HL-60 (cell line): ENCODE measurements around the gene WDR45B.

Experiments
- DNase-seq, 2 experiments: peaks; one replicate each; pipeline ENCODE4 v3.0.0-alpha.2; 2010 to 2020; ENCODE audit warnings: low read depth in 1 of 2, low spot score in 1 of 2
- H3K27ac ChIP-seq: fragments of 250-450 bp; sonication (Bioruptor Pico); replicated peaks from 2 replicates; pipeline ENCODE4 v1.5.1; 2020; ENCODE audit warnings: mild to moderate bottlenecking, moderate library complexity
- H3K27me3 ChIP-seq: fragments of 250-450 bp; sonication (Bioruptor Pico); 2 replicates; pipeline ENCODE4 v1.5.1; 2021; ENCODE audit warnings: mild to moderate bottlenecking, moderate library complexity; ENCODE audit not compliant: insufficient read depth, poor library complexity, severe bottlenecking
- H3K4me3 ChIP-seq: replicated peaks from 2 replicates; pipeline ENCODE4 v1.5.1; 2011; ENCODE audit warnings: mild to moderate bottlenecking, control low read depth, low read length; ENCODE audit not compliant: insufficient read depth
- GABPA ChIP-seq: IDR thresholded peaks from 2 replicates; pipeline ENCODE4 v1.6.1; 2012; ENCODE audit warnings: low read depth
- POLR2AphosphoS5 ChIP-seq: IDR thresholded peaks from 2 replicates; pipeline ENCODE4 v1.6.1; 2012; ENCODE audit warnings: low read depth
- REST ChIP-seq: IDR thresholded peaks from 2 replicates; pipeline ENCODE4 v1.6.1; 2012; ENCODE audit warnings: low read depth; ENCODE audit not compliant: insufficient replicate concordance
- SPI1 ChIP-seq: IDR thresholded peaks from 2 replicates; pipeline ENCODE4 v1.6.1; 2012; ENCODE audit warnings: low read depth, mild to moderate bottlenecking, borderline replicate concordance
- TF ChIP-seq, protein P1 (sequence below): IDR thresholded peaks from one replicate; pipeline ENCODE4 v1.5.1; 2011; ENCODE audit warnings: low read length, control low read depth, inconsistent platforms; ENCODE audit not compliant: insufficient read depth

WDR45B gene

GRCh38 chr17:82616021-82616711 is 32.1 kb downstream of the WDR45B start:
- TF ChIP-seq GABPA (no peak), SPI1 (no peak), POLR2AphosphoS5 (no peak), REST (no peak)
- TF ChIP-seq, protein P1, sequence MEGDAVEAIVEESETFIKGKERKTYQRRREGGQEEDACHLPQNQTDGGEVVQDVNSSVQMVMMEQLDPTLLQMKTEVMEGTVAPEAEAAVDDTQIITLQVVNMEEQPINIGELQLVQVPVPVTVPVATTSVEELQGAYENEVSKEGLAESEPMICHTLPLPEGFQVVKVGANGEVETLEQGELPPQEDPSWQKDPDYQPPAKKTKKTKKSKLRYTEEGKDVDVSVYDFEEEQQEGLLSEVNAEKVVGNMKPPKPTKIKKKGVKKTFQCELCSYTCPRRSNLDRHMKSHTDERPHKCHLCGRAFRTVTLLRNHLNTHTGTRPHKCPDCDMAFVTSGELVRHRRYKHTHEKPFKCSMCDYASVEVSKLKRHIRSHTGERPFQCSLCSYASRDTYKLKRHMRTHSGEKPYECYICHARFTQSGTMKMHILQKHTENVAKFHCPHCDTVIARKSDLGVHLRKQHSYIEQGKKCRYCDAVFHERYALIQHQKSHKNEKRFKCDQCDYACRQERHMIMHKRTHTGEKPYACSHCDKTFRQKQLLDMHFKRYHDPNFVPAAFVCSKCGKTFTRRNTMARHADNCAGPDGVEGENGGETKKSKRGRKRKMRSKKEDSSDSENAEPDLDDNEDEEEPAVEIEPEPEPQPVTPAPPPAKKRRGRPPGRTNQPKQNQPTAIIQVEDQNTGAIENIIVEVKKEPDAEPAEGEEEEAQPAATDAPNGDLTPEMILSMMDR = no peak
- H3K27me3 ChIP-seq = no peaks in the 10 kb centered on the region
- H3K27ac ChIP-seq = no peak overlapping the region
- no peak for DNase-seq
- no peak overlapping the region for H3K4me3 ChIP-seq

GRCh38 chr17:82615084-82616020 is 32.9 kb downstream of the WDR45B start:
- no peak for DNase-seq
- H3K4me3 ChIP-seq = no peak overlapping the region
- TF ChIP-seq POLR2AphosphoS5 = no peak
- TF ChIP-seq, protein P1 = no peak
- no peak for TF ChIP-seq GABPA
- no peak for TF ChIP-seq SPI1
- no peak for TF ChIP-seq REST
- H3K27ac ChIP-seq = no peak overlapping the region
- H3K27me3 ChIP-seq = no peaks in the 10 kb centered on the region

DNA sequence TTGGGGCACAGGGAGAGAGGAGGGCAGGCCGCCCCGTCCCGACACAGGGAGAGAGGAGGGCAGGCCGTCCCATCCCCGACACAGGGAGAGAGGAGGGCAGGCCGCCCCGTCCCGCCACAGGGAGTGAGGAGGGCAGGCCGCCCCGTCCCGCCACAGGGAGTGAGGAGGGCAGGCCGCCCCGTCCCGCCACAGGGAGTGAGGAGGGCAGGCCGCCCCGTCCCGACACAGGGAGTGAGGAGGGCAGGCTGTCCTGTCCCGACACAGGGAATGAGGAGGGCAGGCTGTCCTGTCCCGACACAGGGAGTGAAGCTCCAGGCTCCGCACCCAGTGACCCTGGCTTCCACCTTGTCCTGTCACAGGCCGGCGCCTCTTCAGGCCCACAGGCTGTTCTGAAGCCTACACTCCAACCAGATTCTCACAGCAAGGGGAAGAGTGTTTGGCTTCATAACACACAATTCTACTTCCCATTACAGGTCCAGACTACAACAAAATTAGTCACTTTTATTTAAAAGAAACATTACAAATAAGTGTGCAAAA is 34.1 kb downstream of the WDR45B start:
- no peak for DNase-seq
- TF ChIP-seq POLR2AphosphoS5 (no peak), REST (no peak), GABPA (no peak), SPI1 (no peak)
- TF ChIP-seq, protein P1 = no peak
- Histone ChIP-seq H3K4me3 (no peak overlapping the region), H3K27me3 (no peaks in the 10 kb centered on the region), H3K27ac (no peak overlapping the region)
